ENCODE data around the gene PRMT1. TPM values are rescaled to one million over a fixed set of nuclear protein-coding genes. Genes with fewer than 3 reads are reported as not detected.

PRMT1 gene
- total and polyA plus RNA-seq, 2 of the 13 experiments (the other 11 are each of a cell fraction or from before 2014, with no cell fraction given): 324 to 374 TPM

DNA sequence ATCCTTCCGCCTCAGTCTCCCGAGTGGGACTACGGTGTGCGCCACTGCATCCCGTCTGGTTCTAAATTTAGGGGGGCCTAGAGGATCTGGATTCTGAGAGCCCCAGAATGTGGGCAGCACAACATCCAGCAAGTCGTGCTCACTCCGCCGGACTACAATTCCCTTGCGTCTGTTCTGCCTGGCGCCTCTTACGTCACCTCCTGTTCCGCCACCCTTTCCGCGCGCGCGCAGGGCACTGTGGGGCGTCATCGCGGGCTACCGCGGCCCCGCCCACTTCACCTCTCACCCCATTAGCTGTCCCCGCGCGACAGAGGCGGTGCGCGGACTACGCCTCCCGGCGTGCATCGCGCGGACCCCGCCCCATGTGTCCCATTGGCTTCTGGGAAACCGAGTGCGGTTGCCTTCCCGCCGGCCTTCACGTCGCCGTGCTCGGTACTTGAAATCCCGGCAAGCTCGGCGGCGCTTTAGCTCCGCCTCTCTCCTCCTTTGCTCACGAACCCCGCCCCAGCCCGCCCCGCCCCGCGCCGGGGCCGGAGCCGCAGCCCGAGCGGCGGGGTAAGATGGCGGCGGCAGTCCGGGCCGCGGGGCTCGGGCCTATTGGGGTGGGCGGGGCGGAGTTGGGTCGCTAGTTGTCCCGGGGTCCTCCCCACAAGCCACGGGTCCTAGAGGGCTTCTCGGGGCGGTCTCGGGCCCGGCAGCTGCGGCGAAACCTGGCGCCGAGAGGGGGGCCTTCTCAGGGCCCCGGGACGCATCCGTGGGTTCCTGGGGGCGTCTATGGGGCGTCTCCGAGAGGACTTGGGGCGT lies 35.2 kb upstream of the PRMT1 start, which contains the start of gene SCAF1 (continued):
- TF ChIP-seq ZNF772 (CRISPR knock-in tag; IDR thresholded peaks at IDR 0.05): 0 out of 2 replicates have a peak, but pooled peaks have one; percentile 36
- peak; percentile 68; the same call in 1 of the 2 replicates for TF ChIP-seq FOXA3 (CRISPR knock-in tag; IDR thresholded peaks at IDR 0.05)
- TF ChIP-seq, protein P1, sequence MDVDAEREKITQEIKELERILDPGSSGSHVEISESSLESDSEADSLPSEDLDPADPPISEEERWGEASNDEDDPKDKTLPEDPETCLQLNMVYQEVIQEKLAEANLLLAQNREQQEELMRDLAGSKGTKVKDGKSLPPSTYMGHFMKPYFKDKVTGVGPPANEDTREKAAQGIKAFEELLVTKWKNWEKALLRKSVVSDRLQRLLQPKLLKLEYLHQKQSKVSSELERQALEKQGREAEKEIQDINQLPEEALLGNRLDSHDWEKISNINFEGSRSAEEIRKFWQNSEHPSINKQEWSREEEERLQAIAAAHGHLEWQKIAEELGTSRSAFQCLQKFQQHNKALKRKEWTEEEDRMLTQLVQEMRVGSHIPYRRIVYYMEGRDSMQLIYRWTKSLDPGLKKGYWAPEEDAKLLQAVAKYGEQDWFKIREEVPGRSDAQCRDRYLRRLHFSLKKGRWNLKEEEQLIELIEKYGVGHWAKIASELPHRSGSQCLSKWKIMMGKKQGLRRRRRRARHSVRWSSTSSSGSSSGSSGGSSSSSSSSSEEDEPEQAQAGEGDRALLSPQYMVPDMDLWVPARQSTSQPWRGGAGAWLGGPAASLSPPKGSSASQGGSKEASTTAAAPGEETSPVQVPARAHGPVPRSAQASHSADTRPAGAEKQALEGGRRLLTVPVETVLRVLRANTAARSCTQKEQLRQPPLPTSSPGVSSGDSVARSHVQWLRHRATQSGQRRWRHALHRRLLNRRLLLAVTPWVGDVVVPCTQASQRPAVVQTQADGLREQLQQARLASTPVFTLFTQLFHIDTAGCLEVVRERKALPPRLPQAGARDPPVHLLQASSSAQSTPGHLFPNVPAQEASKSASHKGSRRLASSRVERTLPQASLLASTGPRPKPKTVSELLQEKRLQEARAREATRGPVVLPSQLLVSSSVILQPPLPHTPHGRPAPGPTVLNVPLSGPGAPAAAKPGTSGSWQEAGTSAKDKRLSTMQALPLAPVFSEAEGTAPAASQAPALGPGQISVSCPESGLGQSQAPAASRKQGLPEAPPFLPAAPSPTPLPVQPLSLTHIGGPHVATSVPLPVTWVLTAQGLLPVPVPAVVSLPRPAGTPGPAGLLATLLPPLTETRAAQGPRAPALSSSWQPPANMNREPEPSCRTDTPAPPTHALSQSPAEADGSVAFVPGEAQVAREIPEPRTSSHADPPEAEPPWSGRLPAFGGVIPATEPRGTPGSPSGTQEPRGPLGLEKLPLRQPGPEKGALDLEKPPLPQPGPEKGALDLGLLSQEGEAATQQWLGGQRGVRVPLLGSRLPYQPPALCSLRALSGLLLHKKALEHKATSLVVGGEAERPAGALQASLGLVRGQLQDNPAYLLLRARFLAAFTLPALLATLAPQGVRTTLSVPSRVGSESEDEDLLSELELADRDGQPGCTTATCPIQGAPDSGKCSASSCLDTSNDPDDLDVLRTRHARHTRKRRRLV (CRISPR knock-in tag; IDR thresholded peaks at IDR 0.05): peak; percentile 65; the same call in 1 of the 2 replicates
- TF ChIP-seq RXRA (CRISPR knock-in tag; IDR thresholded peaks at IDR 0.05): peak; percentile 99
- peak; percentile 64; the same call in 1 of the 2 replicates for TF ChIP-seq SMAD1 (CRISPR knock-in tag; IDR thresholded peaks at IDR 0.05; ENCODE audit: borderline replicate concordance, low read depth)
- peak; percentile 64; the same call in 1 of the 2 replicates for TF ChIP-seq SALL1 (CRISPR knock-in tag; IDR thresholded peaks at IDR 0.05)
- TF ChIP-seq, protein P2, sequence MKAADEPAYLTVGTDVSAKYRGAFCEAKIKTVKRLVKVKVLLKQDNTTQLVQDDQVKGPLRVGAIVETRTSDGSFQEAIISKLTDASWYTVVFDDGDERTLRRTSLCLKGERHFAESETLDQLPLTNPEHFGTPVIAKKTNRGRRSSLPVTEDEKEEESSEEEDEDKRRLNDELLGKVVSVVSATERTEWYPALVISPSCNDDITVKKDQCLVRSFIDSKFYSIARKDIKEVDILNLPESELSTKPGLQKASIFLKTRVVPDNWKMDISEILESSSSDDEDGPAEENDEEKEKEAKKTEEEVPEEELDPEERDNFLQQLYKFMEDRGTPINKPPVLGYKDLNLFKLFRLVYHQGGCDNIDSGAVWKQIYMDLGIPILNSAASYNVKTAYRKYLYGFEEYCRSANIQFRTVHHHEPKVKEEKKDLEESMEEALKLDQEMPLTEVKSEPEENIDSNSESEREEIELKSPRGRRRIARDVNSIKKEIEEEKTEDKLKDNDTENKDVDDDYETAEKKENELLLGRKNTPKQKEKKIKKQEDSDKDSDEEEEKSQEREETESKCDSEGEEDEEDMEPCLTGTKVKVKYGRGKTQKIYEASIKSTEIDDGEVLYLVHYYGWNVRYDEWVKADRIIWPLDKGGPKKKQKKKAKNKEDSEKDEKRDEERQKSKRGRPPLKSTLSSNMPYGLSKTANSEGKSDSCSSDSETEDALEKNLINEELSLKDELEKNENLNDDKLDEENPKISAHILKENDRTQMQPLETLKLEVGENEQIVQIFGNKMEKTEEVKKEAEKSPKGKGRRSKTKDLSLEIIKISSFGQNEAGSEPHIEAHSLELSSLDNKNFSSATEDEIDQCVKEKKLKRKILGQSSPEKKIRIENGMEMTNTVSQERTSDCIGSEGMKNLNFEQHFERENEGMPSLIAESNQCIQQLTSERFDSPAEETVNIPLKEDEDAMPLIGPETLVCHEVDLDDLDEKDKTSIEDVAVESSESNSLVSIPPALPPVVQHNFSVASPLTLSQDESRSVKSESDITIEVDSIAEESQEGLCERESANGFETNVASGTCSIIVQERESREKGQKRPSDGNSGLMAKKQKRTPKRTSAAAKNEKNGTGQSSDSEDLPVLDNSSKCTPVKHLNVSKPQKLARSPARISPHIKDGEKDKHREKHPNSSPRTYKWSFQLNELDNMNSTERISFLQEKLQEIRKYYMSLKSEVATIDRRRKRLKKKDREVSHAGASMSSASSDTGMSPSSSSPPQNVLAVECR (CRISPR knock-in tag; IDR thresholded peaks at IDR 0.05; ENCODE audit: borderline replicate concordance): peak; percentile 80; the same call in 1 of the 2 replicates
- peak; percentile 47; the same call in 1 of the 2 replicates for TF ChIP-seq ZNF317 (CRISPR knock-in tag; IDR thresholded peaks at IDR 0.05)
- no peak for TF ChIP-seq MTA3 (CRISPR knock-in tag; IDR thresholded peaks at IDR 0.05)
- TF ChIP-seq IKZF4 (CRISPR knock-in tag; IDR thresholded peaks at IDR 0.05; ENCODE audit: borderline replicate concordance, low read depth, not compliant biosample characterization): peak; percentile 30
- peak; percentile 75 for TF ChIP-seq SP2 (CRISPR knock-in tag; IDR thresholded peaks at IDR 0.05)
- TF ChIP-seq DNMT3B (CRISPR knock-in tag; conservative IDR thresholded peaks at IDR 0.05): no peak; the same call in 1 of the 2 replicates

Data from HepG2 (cell line).